Lower lobe of right lung (tissue), 2 donors: Measurements from ENCODE around the gene DNAI7. TPM values are rescaled to one million over a fixed set of nuclear protein-coding genes. Genes with fewer than 3 reads are reported as not detected.

Experiments
- ATAC-seq, 2 donors: fragments of 200-7000 bp; cut with Tn5 transposase; one replicate each; pipeline ENCODE4 v1.9.1; 2020 to 2022; ENCODE audit warnings: mild to moderate bottlenecking in 2 of 2, moderate library complexity in 2 of 2
- DNase-seq: peaks from one replicate; pipeline ENCODE4 v3.0.0-alpha.2; 2020
- H3K27ac ChIP-seq: fragments of 200-600 bp; one replicate; pipeline ENCODE4 v1.8.0; 2022
- H3K27me3 ChIP-seq: fragments of 200-600 bp; one replicate; pipeline ENCODE4 v1.8.0; 2022; ENCODE audit warnings: low read depth
- H3K36me3 ChIP-seq: fragments of 200-600 bp; one replicate; pipeline ENCODE4 v1.8.0; 2022; ENCODE audit warnings: mild to moderate bottlenecking
- H3K4me1 ChIP-seq: fragments of 200-600 bp; one replicate; pipeline ENCODE4 v1.8.0; 2022
- H3K4me3 ChIP-seq: fragments of 200-600 bp; one replicate; pipeline ENCODE4 v1.8.0; 2022; ENCODE audit warnings: mild to moderate bottlenecking
- H3K9me3 ChIP-seq: fragments of 200-600 bp; one replicate; pipeline ENCODE4 v1.8.0; 2022
- CTCF ChIP-seq: fragments of 200-600 bp; IDR thresholded peaks from one replicate; pipeline ENCODE4 v1.8.0; 2022; ENCODE audit warnings: antibody characterized with exemption, mild to moderate bottlenecking
- intact Hi-C: fragments of 100-400 bp; cut with DNase I; formaldehyde crosslinking; loops from one replicate; pipeline ENCODE4 v1.11.0; 2022
- long read RNA-seq: library from polyadenylated mRNA; unstranded; transcript quantifications from one replicate; pipeline ENCODE4 v2.0.0, GENCODE V29; 2021
- total RNA-seq: library from RNA; stranded (reverse); fragmentation: NEBNext Ultra II Directional; extraction: Animal tissue kit (Norgen Biotek cat#: 25700); gene quantifications from one replicate; pipeline ENCODE4 v1.2.1, GENCODE V29; 2021
- donor health status: DM: no; HTN: yes; CAD: no; lungs with severe emphysema.

The DNAI7 gene
- total RNA-seq, result 6.7 TPM
- long read RNA-seq, partial matches to known transcripts, result 0 of 3 reads
- long read RNA-seq, other reads (novel, unspliced or antisense), result 2 of 3 reads

GRCh38 chr12:25195056-25195971 is at the start of gene DNAI7, which contains the start of gene ETFRF1:
TSS of gene DNAI7 (minus strand) at chr12:25195160. CDS start at chr12:25195078, 82 bp downstream.
TSS of gene ETFRF1 (plus strand) at chr12:25195237. CDS start at chr12:25203957, 8,720 bp downstream.
- Histone ChIP-seq H3K4me3 (peak within 1 kb of the TSS; percentile 75), H3K36me3 (no peaks in the 10 kb centered on the region), H3K9me3 (no peaks in the 10 kb centered on the region), H3K27me3 (no peaks in the 10 kb centered on the region), H3K4me1 (peaks cover 18% of the 10 kb centered on the region), H3K27ac (peak within 1 kb of the TSS; percentile 94)
- TF ChIP-seq CTCF, result no peak
- DNase-seq (peak; percentile 100), ATAC-seq (peak; percentile 99 to 100)
- intact Hi-C loops, result no loop called here

GRCh38 chr12:25243680-25243990 is 48.7 kb upstream of the DNAI7 start:
- H3K27ac ChIP-seq, result no peak overlapping the region
- ATAC-seq, result no peak
- H3K4me3 ChIP-seq, result no peak overlapping the region
- DNase-seq, result no peak
- no peaks in the 10 kb centered on the region for H3K9me3 ChIP-seq
- H3K36me3 ChIP-seq, result peaks cover 29% of the 10 kb centered on the region
- H3K4me1 ChIP-seq, result peaks cover 10% of the 10 kb centered on the region
- intact Hi-C loops, result no loop called here
- no peak for TF ChIP-seq CTCF
- H3K27me3 ChIP-seq, result no peaks in the 10 kb centered on the region

GRCh38 chr12:25242981-25243679 is 48.2 kb upstream of the DNAI7 start:
- Histone ChIP-seq H3K36me3 (peaks cover 29% of the 10 kb centered on the region), H3K4me3 (no peak overlapping the region), H3K4me1 (peaks cover 10% of the 10 kb centered on the region), H3K27me3 (no peaks in the 10 kb centered on the region), H3K27ac (no peak overlapping the region), H3K9me3 (no peaks in the 10 kb centered on the region)
- DNase-seq, result no peak
- ATAC-seq, result no peak
- no peak for TF ChIP-seq CTCF
- intact Hi-C loops, result no loop called here

- Histone ChIP-seq H3K9me3 (no peaks in the 10 kb centered on the region), H3K36me3 (peaks cover 36% of the 10 kb centered on the region), H3K4me1 (peaks cover 10% of the 10 kb centered on the region), H3K27me3 (no peaks in the 10 kb centered on the region), H3K27ac (no peak overlapping the region), H3K4me3 (no peak overlapping the region)
- DNase-seq, result no peak
- intact Hi-C loops, result no loop called here
- peak; percentile 69 for TF ChIP-seq CTCF
- ATAC-seq, result peak; percentile 60 to 67
Measured at GRCh38 chr12:25241167-25242020, 46.4 kb upstream of the DNAI7 start.

- Histone ChIP-seq H3K36me3 (peaks cover 13% of the 10 kb centered on the region), H3K9me3 (no peaks in the 10 kb centered on the region), H3K4me1 (peaks cover 9% of the 10 kb centered on the region), H3K27me3 (no peaks in the 10 kb centered on the region), H3K27ac (no peak overlapping the region), H3K4me3 (no peak overlapping the region)
- intact Hi-C loops, result no loop called here
- no peak for TF ChIP-seq CTCF
- no peak for ATAC-seq
- DNase-seq, result no peak
Measured at GRCh38 chr12:25236626-25237025, 41.7 kb upstream of the DNAI7 start.
